ENCODE measurements around the gene PALLD. TPM values are rescaled to one million over a fixed set of nuclear protein-coding genes. Genes with fewer than 3 reads are reported as not detected.

Gene PALLD
- total RNA-seq, 3 donors from 2014 or later = 112 to 663 (median 150) TPM

GRCh38 chr4:168574581-168575295 is 77.9 kb downstream of the PALLD start:
- intact Hi-C loops (cut with DNase I, micrococcal nuclease) = no loop called here

GRCh38 chr4:168575473-168575872 is 78.6 kb downstream of the PALLD start:
- no peaks in the 10 kb centered on the region for H3K9me3 ChIP-seq
- intact Hi-C loops (cut with DNase I, micrococcal nuclease) = no loop called here
- H3K4me3 ChIP-seq = no peak overlapping the region
- H3K36me3 ChIP-seq (ENCODE audit: low read depth) = no peaks in the 10 kb centered on the region
- DNase-seq (no peak), ATAC-seq (no peak)
- no peaks in the 10 kb centered on the region for H3K4me1 ChIP-seq (ENCODE audit: low read depth)
- TF ChIP-seq, protein P1, sequence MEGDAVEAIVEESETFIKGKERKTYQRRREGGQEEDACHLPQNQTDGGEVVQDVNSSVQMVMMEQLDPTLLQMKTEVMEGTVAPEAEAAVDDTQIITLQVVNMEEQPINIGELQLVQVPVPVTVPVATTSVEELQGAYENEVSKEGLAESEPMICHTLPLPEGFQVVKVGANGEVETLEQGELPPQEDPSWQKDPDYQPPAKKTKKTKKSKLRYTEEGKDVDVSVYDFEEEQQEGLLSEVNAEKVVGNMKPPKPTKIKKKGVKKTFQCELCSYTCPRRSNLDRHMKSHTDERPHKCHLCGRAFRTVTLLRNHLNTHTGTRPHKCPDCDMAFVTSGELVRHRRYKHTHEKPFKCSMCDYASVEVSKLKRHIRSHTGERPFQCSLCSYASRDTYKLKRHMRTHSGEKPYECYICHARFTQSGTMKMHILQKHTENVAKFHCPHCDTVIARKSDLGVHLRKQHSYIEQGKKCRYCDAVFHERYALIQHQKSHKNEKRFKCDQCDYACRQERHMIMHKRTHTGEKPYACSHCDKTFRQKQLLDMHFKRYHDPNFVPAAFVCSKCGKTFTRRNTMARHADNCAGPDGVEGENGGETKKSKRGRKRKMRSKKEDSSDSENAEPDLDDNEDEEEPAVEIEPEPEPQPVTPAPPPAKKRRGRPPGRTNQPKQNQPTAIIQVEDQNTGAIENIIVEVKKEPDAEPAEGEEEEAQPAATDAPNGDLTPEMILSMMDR (IDR thresholded peaks at IDR 0.05) = no peak

More at GRCh38 chr4:168574581-168575295, 77.9 kb downstream of the PALLD start:
- Histone ChIP-seq H3K9me3 (no peaks in the 10 kb centered on the region), H3K4me1 (ENCODE audit: low read depth) (peaks cover 1% of the 10 kb centered on the region), H3K4me3 (no peak overlapping the region), H3K36me3 (ENCODE audit: low read depth) (no peaks in the 10 kb centered on the region)
- no peak for DNase-seq
- TF ChIP-seq, protein P1 (IDR thresholded peaks at IDR 0.05) = no peak
- no peak for ATAC-seq

DNA sequence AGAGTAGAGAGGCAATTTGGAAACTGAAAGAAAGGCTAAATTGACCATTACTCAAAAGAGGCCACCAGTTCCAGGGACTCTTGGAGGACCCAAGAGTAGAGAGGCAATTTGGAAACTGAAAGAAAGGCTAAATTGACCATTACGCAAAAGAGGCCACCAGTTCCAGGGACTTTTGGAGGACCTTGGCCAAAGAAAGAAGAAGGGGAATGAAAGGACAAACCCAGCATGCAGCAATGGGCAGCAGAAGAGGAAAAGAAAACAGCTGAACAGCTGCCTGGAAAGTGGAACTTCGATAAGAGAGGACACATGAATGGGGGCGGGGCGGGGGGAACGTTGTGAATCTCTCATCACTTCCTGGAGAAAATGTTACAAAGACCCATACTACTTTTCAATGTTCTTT is 80.8 kb downstream of the PALLD start:
- Histone ChIP-seq H3K4me3 (no peak overlapping the region), H3K9me3 (no peaks in the 10 kb centered on the region), H3K4me1 (ENCODE audit: low read depth) (no peaks in the 10 kb centered on the region), H3K36me3 (ENCODE audit: low read depth) (no peaks in the 10 kb centered on the region)
- intact Hi-C loops (cut with DNase I, micrococcal nuclease) = no loop called here
- peak in 1 of 3 donors; percentile 17 for DNase-seq
- TF ChIP-seq, protein P1 (IDR thresholded peaks at IDR 0.05) = no peak
- no peak for ATAC-seq

GRCh38 chr4:168580228-168580627 is 83.4 kb downstream of the PALLD start:
- no peak for ATAC-seq
- H3K36me3 ChIP-seq (ENCODE audit: low read depth) = no peaks in the 10 kb centered on the region
- intact Hi-C loops (cut with DNase I, micrococcal nuclease) = loop anchor here in 1 of 2 donors (10.0 kb wide), 1 partner anchor 335 kb away; no protein-coding TSS in a partner anchor

GRCh38 chr4:168584321-168584771 is 87.5 kb downstream of the PALLD start:
- TF ChIP-seq, protein P1 (IDR thresholded peaks at IDR 0.05) = no peak
- DNase-seq (no peak), ATAC-seq (no peak)

More at GRCh38 chr4:168580228-168580627, 83.4 kb downstream of the PALLD start:
- no peaks in the 10 kb centered on the region for H3K9me3 ChIP-seq
- no peak overlapping the region for H3K4me3 ChIP-seq
- DNase-seq = no peak
- H3K4me1 ChIP-seq (ENCODE audit: low read depth) = no peaks in the 10 kb centered on the region
- TF ChIP-seq, protein P1 (IDR thresholded peaks at IDR 0.05) = no peak

More at GRCh38 chr4:168584321-168584771, 87.5 kb downstream of the PALLD start:
- Histone ChIP-seq H3K4me1 (ENCODE audit: low read depth) (no peaks in the 10 kb centered on the region), H3K9me3 (no peaks in the 10 kb centered on the region), H3K4me3 (no peak overlapping the region), H3K36me3 (ENCODE audit: low read depth) (no peaks in the 10 kb centered on the region)
- intact Hi-C loops (cut with DNase I, micrococcal nuclease) = loop anchor here in 1 of 2 donors (10.0 kb wide), 1 partner anchor 330 kb away; no protein-coding TSS in a partner anchor

Data from mucosa of descending colon (tissue), 3 donors.